Parathyroid adenoma (tissue), 2 donors: ENCODE results near the gene NAA38.

Experiments
- H2AFZ ChIP-seq: fragments of 300-600 bp; sonication (generic); one replicate; pipeline ENCODE4 v1.7.0; 2017; ENCODE audit warnings: antibody characterized with exemption, mild to moderate bottlenecking
- H3K27ac ChIP-seq: fragments of 300-600 bp; sonication (generic); one replicate; pipeline ENCODE4 v1.7.0; 2017
- H3K27me3 ChIP-seq: fragments of 300-600 bp; sonication (generic); one replicate; pipeline ENCODE4 v1.7.0; 2017; ENCODE audit warnings: low read length; ENCODE audit not compliant: control insufficient read depth, insufficient read depth
- H3K36me3 ChIP-seq: fragments of 300-600 bp; sonication (generic); one replicate; pipeline ENCODE4 v1.7.0; 2017; ENCODE audit warnings: low read length; ENCODE audit not compliant: control insufficient read depth, insufficient read depth
- H3K4me1 ChIP-seq: fragments of 300-600 bp; sonication (generic); one replicate; pipeline ENCODE4 v1.7.0; 2017; ENCODE audit warnings: control low read depth
- H3K4me2 ChIP-seq: fragments of 300-600 bp; sonication (generic); one replicate; pipeline ENCODE4 v1.7.0; 2017; ENCODE audit warnings: low read length
- H3K4me3 ChIP-seq: fragments of 300-600 bp; sonication (generic); one replicate; pipeline ENCODE4 v1.7.0; 2017; ENCODE audit warnings: low read depth, low read length
- H3K79me2 ChIP-seq: fragments of 300-600 bp; sonication (generic); one replicate; pipeline ENCODE4 v1.7.0; 2017; ENCODE audit warnings: control low read depth
- H3K9ac ChIP-seq: fragments of 300-600 bp; sonication (generic); one replicate; pipeline ENCODE4 v1.7.0; 2017; ENCODE audit warnings: mild to moderate bottlenecking
- H3K9me3 ChIP-seq: fragments of 300-600 bp; sonication (generic); one replicate; pipeline ENCODE4 v1.7.0; 2017; ENCODE audit warnings: low read length; ENCODE audit not compliant: control insufficient read depth
- CTCF ChIP-seq: fragments of 300-600 bp; sonication (generic); IDR thresholded peaks from one replicate; pipeline ENCODE4 v1.7.0; 2017; ENCODE audit warnings: antibody characterized with exemption, mild to moderate bottlenecking
- donor health status: primary hyperparathyroidism.

Gene NAA38

GRCh38 chr17:7841915-7842379 lies 15.4 kb downstream of the NAA38 start:
- H3K4me3 ChIP-seq: peak overlapping the region; percentile 88
- peak overlapping the region; percentile 93 for H2AFZ ChIP-seq
- no peak for TF ChIP-seq CTCF
- H3K9ac ChIP-seq: peak overlapping the region; percentile 93
- no peaks in the 10 kb centered on the region for H3K27me3 ChIP-seq
- peak overlapping the region; percentile 75 for H3K4me2 ChIP-seq
- H3K27ac ChIP-seq: peak overlapping the region; percentile 98
- peaks cover 31% of the 10 kb centered on the region for H3K4me1 ChIP-seq
- H3K36me3 ChIP-seq: no peaks in the 10 kb centered on the region
- H3K9me3 ChIP-seq: no peaks in the 10 kb centered on the region
- H3K79me2 ChIP-seq: peaks cover 9% of the 10 kb centered on the region

- peak overlapping the region; percentile 98 for H3K27ac ChIP-seq
- H2AFZ ChIP-seq: peak overlapping the region; percentile 93
- H3K9ac ChIP-seq: peak overlapping the region; percentile 93
- no peaks in the 10 kb centered on the region for H3K27me3 ChIP-seq
- TF ChIP-seq CTCF: peak; percentile 26
- H3K36me3 ChIP-seq: no peaks in the 10 kb centered on the region
- peaks cover 9% of the 10 kb centered on the region for H3K79me2 ChIP-seq
- peaks cover 31% of the 10 kb centered on the region for H3K4me1 ChIP-seq
- H3K9me3 ChIP-seq: no peaks in the 10 kb centered on the region
- H3K4me3 ChIP-seq: peak overlapping the region; percentile 88
- H3K4me2 ChIP-seq: peak overlapping the region; percentile 75
Observed at GRCh38 chr17:7841396-7841914, 15.9 kb downstream of the NAA38 start.

GRCh38 chr17:7840875-7841274 lies 16.5 kb downstream of the NAA38 start:
- peaks cover 9% of the 10 kb centered on the region for H3K79me2 ChIP-seq
- H3K27ac ChIP-seq: peak overlapping the region; percentile 98
- no peaks in the 10 kb centered on the region for H3K27me3 ChIP-seq
- H3K9me3 ChIP-seq: no peaks in the 10 kb centered on the region
- H3K9ac ChIP-seq: no peak overlapping the region
- TF ChIP-seq CTCF: no peak
- no peak overlapping the region for H2AFZ ChIP-seq
- no peaks in the 10 kb centered on the region for H3K36me3 ChIP-seq
- peak overlapping the region; percentile 75 for H3K4me2 ChIP-seq
- H3K4me3 ChIP-seq: peak overlapping the region; percentile 88
- H3K4me1 ChIP-seq: peaks cover 31% of the 10 kb centered on the region

GRCh38 chr17:7840441-7840840 lies 16.9 kb downstream of the NAA38 start:
- no peak for TF ChIP-seq CTCF
- Histone ChIP-seq H3K4me2 (no peak overlapping the region), H3K4me1 (peaks cover 30% of the 10 kb centered on the region), H3K9ac (no peak overlapping the region), H3K36me3 (no peaks in the 10 kb centered on the region), H3K4me3 (no peak overlapping the region), H2AFZ (no peak overlapping the region), H3K27me3 (no peaks in the 10 kb centered on the region), H3K9me3 (no peaks in the 10 kb centered on the region), H3K79me2 (peaks cover 9% of the 10 kb centered on the region), H3K27ac (peak overlapping the region; percentile 98)

- Histone ChIP-seq H3K27ac (peak overlapping the region; percentile 98), H3K4me3 (no peak overlapping the region)
Observed at GRCh38 chr17:7839876-7840261, 17.5 kb downstream of the NAA38 start.

More at GRCh38 chr17:7839876-7840261, 17.5 kb downstream of the NAA38 start:
- H3K27me3 ChIP-seq: no peaks in the 10 kb centered on the region
- H3K36me3 ChIP-seq: no peaks in the 10 kb centered on the region
- no peak for TF ChIP-seq CTCF
- H3K4me1 ChIP-seq: peaks cover 25% of the 10 kb centered on the region
- H3K4me2 ChIP-seq: no peak overlapping the region
- H2AFZ ChIP-seq: no peak overlapping the region
- no peaks in the 10 kb centered on the region for H3K9me3 ChIP-seq
- H3K79me2 ChIP-seq: peaks cover 9% of the 10 kb centered on the region
- no peak overlapping the region for H3K9ac ChIP-seq
